GM12801 (cell line): Measurements from ENCODE around the gene STOX1.

Source experiments
- TF ChIP-seq, protein P1 (sequence below): IDR thresholded peaks from one replicate; pipeline ENCODE4 v1.5.1; 2011; ENCODE audit warnings: control low read depth; ENCODE audit not compliant: insufficient read length; ENCODE audit errors: extremely low read depth

The STOX1 gene

DNA sequence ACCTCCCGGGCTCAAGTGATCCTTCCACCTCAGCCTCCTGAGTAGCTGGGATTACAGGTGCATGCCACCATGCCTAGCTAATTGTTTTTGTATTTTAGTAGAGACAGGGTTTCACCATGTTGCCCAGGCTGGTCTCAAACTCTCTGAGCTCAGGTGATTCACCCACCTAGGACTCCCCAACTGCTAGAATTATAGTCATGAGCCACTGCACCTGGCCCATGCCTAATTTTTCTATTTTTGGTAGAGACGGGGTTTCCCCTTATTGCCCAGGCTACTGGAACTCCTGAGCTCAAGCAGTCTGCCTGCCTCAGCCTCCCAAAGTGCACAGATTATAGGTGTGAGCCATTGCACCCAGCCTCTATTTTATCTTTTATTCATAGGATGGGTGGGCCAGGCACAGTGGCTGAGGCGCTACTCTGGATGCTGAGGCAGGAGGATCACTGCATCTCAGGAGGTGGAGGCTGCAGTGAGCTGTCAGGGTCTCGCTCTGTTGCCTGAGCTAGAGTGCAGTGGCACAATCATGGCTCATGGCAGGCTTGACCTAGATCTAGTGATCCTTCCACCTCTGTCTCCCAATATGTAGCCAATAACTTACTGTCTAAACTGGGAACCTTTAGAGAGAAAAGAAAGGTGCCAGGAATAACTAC is 31.3 kb upstream of the STOX1 start:
- TF ChIP-seq, protein P1, sequence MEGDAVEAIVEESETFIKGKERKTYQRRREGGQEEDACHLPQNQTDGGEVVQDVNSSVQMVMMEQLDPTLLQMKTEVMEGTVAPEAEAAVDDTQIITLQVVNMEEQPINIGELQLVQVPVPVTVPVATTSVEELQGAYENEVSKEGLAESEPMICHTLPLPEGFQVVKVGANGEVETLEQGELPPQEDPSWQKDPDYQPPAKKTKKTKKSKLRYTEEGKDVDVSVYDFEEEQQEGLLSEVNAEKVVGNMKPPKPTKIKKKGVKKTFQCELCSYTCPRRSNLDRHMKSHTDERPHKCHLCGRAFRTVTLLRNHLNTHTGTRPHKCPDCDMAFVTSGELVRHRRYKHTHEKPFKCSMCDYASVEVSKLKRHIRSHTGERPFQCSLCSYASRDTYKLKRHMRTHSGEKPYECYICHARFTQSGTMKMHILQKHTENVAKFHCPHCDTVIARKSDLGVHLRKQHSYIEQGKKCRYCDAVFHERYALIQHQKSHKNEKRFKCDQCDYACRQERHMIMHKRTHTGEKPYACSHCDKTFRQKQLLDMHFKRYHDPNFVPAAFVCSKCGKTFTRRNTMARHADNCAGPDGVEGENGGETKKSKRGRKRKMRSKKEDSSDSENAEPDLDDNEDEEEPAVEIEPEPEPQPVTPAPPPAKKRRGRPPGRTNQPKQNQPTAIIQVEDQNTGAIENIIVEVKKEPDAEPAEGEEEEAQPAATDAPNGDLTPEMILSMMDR, result no peak

- TF ChIP-seq, protein P1, result no peak
Observed at GRCh38 chr10:68796605-68797004, 30.7 kb upstream of the STOX1 start.

GRCh38 chr10:68800211-68800610 is 27.1 kb upstream of the STOX1 start:
- TF ChIP-seq, protein P1, result no peak

- TF ChIP-seq, protein P1, result no peak
Observed at GRCh38 chr10:68804692-68805091, 22.6 kb upstream of the STOX1 start.

GRCh38 chr10:68811314-68812009 is 15.9 kb upstream of the STOX1 start:
- TF ChIP-seq, protein P1, result no peak

DNA sequence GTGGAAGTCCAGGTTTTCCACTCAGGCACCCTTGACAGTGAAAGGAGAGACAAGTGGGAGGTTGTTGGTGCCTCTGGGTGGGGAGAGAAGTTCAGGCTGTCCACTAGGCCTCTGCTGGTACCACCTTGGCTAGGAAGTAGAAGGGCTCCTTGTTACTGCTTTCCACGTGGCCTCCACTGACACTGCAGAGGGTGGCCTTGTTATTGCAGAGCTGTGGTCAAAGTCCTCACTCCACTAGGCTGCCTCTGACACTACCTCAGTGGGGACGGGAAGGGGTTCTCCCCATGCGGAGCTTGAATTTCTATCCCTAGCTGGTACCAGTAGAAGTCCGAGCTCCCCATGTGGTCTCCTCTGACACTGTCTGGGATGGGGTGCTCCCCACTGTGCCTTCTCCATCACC is 14.9 kb upstream of the STOX1 start:
- TF ChIP-seq, protein P1, result no peak

DNA sequence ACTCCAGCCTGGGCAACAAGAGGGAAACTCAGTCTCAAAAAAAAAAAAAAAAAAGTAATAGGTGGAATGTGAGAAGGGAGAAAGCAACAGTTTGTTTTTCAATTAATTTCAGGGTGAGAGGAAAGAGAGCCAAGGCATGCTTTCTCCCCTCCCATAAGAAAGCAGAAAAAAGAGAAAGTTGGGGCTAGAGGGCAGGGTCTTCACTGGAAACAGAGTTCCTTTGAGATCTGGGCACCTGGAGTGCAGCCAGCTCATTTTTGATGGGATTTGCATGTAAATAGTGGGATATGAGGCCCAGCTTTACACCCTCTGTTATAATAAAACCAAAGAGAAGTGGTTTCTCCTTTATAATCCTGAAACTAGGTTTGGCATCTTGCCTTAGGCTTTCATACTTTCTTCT is 13.8 kb upstream of the STOX1 start:
- TF ChIP-seq, protein P1, result no peak
